Measurements from ENCODE around the gene SAMD3.
"Not testable (repeated sequence)": the region's sequence is repeated elsewhere in the genome, so short reads cannot be mapped to it uniquely, and the experiment has no call there.

The SAMD3 gene

GRCh38 chr6:130178692-130179091 is 44.1 kb downstream of the SAMD3 start:
- no peak for DNase-seq (ENCODE audit: low read depth, low spot score)

- no peak for DNase-seq (ENCODE audit: low read depth, low spot score)
Measured at GRCh38 chr6:130176378-130176777, 46.4 kb downstream of the SAMD3 start.

- not testable (repeated sequence) for DNase-seq (ENCODE audit: low read depth, low spot score)
Measured at GRCh38 chr6:130173377-130174004, 49.3 kb downstream of the SAMD3 start.

GRCh38 chr6:130170160-130170559 is 52.6 kb downstream of the SAMD3 start:
- not testable (repeated sequence) for DNase-seq (ENCODE audit: low read depth, low spot score)

GRCh38 chr6:130167655-130168054 is 55.1 kb downstream of the SAMD3 start:
- DNase-seq (ENCODE audit: low read depth, low spot score) = no peak

- DNase-seq (ENCODE audit: low read depth, low spot score) = no peak
Measured at GRCh38 chr6:130164251-130164650, 58.5 kb downstream of the SAMD3 start.

- DNase-seq (ENCODE audit: low read depth, low spot score) = no peak
Measured at GRCh38 chr6:130163266-130163665, 59.5 kb downstream of the SAMD3 start.

GRCh38 chr6:130162421-130162820 is 60.3 kb downstream of the SAMD3 start:
- DNase-seq (ENCODE audit: low read depth, low spot score) = no peak

GRCh38 chr6:130161683-130162404 is 60.9 kb downstream of the SAMD3 start:
- no peak for DNase-seq (ENCODE audit: low read depth, low spot score)

GRCh38 chr6:130159956-130160355 is 62.8 kb downstream of the SAMD3 start:
- DNase-seq (ENCODE audit: low read depth, low spot score) = no peak

- no peak for DNase-seq (ENCODE audit: low read depth, low spot score)
Measured at GRCh38 chr6:130158548-130158947, 64.2 kb downstream of the SAMD3 start.

- DNase-seq (ENCODE audit: low read depth, low spot score) = no peak
Measured at GRCh38 chr6:130158056-130158455, 64.7 kb downstream of the SAMD3 start.

- DNase-seq (ENCODE audit: low read depth, low spot score) = no peak
Measured at GRCh38 chr6:130156908-130157307, 65.8 kb downstream of the SAMD3 start.

- DNase-seq (ENCODE audit: low read depth, low spot score) = no peak
Measured at GRCh38 chr6:130152908-130153510, 69.7 kb downstream of the SAMD3 start.

GRCh38 chr6:130150906-130151305 is 71.8 kb downstream of the SAMD3 start:
- DNase-seq (ENCODE audit: low read depth, low spot score) = no peak

- not testable (repeated sequence) for DNase-seq (ENCODE audit: low read depth, low spot score)
Measured at GRCh38 chr6:130149016-130149415, 73.7 kb downstream of the SAMD3 start.

- DNase-seq (ENCODE audit: low read depth, low spot score) = peak; percentile 7
Measured at GRCh38 chr6:130148181-130148580, 74.6 kb downstream of the SAMD3 start.

- no peak for DNase-seq (ENCODE audit: low read depth, low spot score)
Measured at GRCh38 chr6:130147111-130147510, 75.6 kb downstream of the SAMD3 start.

- DNase-seq (ENCODE audit: low read depth, low spot score) = no peak
Measured at GRCh38 chr6:130143709-130144108, 79.0 kb downstream of the SAMD3 start.

GRCh38 chr6:130140084-130140483 is 82.7 kb downstream of the SAMD3 start:
- DNase-seq (ENCODE audit: low read depth, low spot score) = no peak

GRCh38 chr6:130138909-130139242 is 83.9 kb downstream of the SAMD3 start:
- DNase-seq (ENCODE audit: low read depth, low spot score) = no peak

GRCh38 chr6:130138116-130138908 is 84.4 kb downstream of the SAMD3 start:
- no peak for DNase-seq (ENCODE audit: low read depth, low spot score)

Data from iPS DF 19.7 (cell line).